ENCODE results near the gene SUSD4.

SUSD4 gene

DNA sequence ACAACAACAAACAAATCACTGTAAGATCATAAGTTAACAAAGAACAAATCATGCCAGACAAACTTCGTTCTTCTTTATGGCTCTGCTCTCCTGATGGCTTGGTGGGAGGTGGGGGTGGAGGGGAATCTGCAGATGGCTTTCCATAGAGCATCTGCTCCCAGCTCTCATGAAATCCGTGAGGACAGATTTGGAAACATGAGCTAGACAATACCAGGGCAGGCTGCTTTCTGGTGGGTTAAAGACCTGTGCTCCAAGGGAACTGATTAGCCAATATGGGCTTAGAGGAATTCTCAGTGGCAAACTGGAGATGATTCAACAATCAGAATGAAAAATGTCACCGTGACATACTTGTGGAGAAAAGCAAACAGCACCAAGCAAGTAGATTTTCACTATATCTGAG, 151.5 kb downstream of the SUSD4 start:
- no peak for DNase-seq (ENCODE audit: low read depth, low spot score)
- TF ChIP-seq, protein P1, sequence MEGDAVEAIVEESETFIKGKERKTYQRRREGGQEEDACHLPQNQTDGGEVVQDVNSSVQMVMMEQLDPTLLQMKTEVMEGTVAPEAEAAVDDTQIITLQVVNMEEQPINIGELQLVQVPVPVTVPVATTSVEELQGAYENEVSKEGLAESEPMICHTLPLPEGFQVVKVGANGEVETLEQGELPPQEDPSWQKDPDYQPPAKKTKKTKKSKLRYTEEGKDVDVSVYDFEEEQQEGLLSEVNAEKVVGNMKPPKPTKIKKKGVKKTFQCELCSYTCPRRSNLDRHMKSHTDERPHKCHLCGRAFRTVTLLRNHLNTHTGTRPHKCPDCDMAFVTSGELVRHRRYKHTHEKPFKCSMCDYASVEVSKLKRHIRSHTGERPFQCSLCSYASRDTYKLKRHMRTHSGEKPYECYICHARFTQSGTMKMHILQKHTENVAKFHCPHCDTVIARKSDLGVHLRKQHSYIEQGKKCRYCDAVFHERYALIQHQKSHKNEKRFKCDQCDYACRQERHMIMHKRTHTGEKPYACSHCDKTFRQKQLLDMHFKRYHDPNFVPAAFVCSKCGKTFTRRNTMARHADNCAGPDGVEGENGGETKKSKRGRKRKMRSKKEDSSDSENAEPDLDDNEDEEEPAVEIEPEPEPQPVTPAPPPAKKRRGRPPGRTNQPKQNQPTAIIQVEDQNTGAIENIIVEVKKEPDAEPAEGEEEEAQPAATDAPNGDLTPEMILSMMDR (IDR thresholded peaks at IDR 0.05; ENCODE audit: insufficient read depth, low read length, missing control alignments): no peak
- POLR2A ChIA-PET: no interaction called here
- CTCF ChIA-PET: interaction anchor here (0.9 kb wide), 1 partner anchor 88 kb away, joined by 3 read pairs; no protein-coding TSS in a partner anchor
- no peak overlapping the region for H3K4me3 ChIP-seq (ENCODE audit: low read depth, low read length)

DNA sequence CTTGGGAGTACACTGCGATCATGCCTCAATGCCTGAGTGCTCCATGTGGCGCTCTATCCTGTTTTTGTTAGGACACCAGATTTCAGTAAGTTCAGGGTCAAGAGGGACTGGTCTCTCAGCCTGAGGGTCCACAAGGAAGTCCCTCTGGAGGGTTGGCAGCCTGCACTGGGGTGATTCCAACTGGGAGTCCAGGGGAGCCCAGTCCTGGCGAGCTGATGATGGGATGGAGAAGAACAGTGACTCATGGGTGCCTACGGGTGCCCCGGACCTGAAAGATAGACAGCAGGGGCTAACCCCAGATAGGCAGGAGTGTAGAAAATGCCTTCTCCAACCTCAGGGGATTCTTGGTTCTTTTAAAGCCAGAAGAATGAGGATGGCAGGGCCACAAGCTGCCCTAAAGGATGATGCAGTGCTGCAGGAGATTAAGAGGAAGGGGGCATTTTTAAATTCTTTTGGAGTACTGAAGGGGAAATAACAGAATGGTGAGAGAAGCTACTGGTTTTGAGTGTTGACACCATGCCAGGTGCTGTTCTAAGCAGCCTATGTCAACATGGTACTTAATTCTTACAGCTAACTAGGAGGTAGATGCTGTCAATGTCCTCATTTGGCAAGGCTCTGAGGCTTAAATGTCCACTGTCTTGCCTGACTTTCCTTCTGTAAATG, 152.5 kb downstream of the SUSD4 start:
- DNase-seq (ENCODE audit: low read depth, low spot score): no peak
- POLR2A ChIA-PET: no interaction called here
- H3K4me3 ChIP-seq (ENCODE audit: low read depth, low read length): no peak overlapping the region
- TF ChIP-seq, protein P1 (IDR thresholded peaks at IDR 0.05; ENCODE audit: insufficient read depth, low read length, missing control alignments): no peak
- CTCF ChIA-PET: interaction anchor here (0.9 to 1.0 kb wide), 2 partner anchors 21 to 87 kb away, joined by 3 read pairs; no protein-coding TSS in a partner anchor

DNA sequence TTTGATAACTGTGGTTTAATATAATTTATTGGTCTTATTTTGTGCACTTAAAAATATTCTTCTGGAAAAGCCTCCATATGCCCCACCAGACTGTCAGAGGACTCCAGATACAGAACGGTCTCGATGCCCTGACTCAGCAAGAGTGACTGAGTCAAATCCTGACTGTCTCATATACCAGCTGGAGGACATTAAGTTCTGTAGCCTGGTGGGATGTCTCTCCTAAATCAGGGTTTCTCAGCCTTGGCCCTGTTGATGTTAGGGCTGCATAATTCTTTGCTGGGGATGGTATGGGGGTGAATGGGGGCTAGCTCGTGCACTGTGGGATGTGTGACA, 153.2 kb downstream of the SUSD4 start:
- DNase-seq (ENCODE audit: low read depth, low spot score): no peak
- TF ChIP-seq, protein P1 (IDR thresholded peaks at IDR 0.05; ENCODE audit: insufficient read depth, low read length, missing control alignments): no peak
- H3K4me3 ChIP-seq (ENCODE audit: low read depth, low read length): no peak overlapping the region
- ChIA-PET CTCF (interaction anchor here (1.0 kb wide), 1 partner anchor 22 kb away, joined by 3 read pairs; no protein-coding TSS in a partner anchor), POLR2A (interaction anchor here (0.7 kb wide), 1 partner anchor 204 kb away, joined by 4 read pairs; no protein-coding TSS in a partner anchor)

DNA sequence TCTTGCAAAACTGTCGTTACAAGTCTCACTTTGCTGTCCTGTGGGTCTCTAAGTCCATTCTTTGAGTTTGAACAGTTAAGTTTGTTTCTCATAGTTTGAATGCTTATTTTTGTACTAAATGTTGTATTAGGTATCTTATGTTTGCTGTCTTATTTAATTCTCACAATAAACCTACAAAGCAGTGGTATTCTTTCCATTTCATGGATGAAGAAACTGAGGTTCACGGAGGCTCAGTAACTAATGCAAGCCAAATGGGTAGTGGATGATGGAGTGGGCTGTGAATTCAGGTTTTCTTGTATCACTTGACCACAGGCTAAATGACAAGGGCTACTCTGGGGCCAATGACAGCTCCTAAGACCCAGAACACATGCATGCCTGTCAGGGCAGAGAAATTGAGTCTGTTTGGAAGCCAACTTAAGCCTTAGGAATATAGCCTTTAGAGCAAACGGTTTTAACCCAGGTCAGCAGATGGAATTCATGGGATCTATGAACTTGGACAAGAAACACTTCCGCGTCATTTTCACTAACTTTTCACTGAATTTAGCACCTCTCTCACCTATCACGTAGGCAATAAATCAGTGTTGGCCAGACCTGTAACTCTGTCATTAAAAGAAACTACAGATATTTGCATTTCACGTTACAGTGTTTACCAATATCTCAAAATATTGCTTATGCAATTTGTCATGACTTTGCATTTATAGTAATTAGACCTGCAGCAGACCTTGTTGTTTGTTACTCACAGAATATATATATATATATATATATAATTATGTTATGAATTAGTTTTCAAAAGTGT, 153.8 kb downstream of the SUSD4 start:
- no peak for DNase-seq (ENCODE audit: low read depth, low spot score)
- ChIA-PET POLR2A (interaction anchor here (0.7 kb wide), 1 partner anchor 204 kb away, joined by 4 read pairs; no protein-coding TSS in a partner anchor), CTCF (no interaction called here)
- no peak overlapping the region for H3K4me3 ChIP-seq (ENCODE audit: low read depth, low read length)
- TF ChIP-seq, protein P1 (IDR thresholded peaks at IDR 0.05; ENCODE audit: insufficient read depth, low read length, missing control alignments): no peak

DNA sequence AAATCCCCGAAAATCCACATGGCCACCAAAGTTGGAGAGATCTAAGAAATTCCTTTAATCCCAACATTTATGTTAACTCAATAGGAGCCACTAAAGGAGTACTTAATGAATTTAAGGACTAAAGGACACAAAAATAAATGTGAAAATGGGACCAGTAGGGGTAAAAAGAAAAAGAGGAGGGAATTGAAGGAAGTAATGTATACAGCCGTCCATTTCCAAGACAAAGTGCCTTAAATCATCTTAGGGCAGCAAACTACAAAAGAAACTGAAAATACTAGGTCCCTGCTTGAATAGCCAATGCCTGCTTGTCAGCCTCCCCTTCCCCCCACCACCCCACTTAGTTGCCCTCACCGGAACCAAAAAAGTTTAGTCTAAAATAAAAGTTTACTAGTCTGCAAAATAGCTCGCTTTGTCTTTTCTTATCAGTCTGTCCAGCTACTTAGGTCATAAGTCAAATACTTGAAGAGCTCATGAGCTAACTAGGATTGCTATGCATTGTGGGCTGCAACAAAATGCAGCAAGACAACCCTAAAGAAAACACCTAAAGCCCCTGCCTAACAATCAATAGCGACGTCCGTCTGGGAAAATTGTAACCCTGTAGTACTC, 154.6 kb downstream of the SUSD4 start:
- TF ChIP-seq, protein P1 (IDR thresholded peaks at IDR 0.05; ENCODE audit: insufficient read depth, low read length, missing control alignments): no peak
- DNase-seq (ENCODE audit: low read depth, low spot score): no peak
- POLR2A ChIA-PET: no interaction called here

More for the DNA sequence above, 154.6 kb downstream of the SUSD4 start:
- no peak overlapping the region for H3K4me3 ChIP-seq (ENCODE audit: low read depth, low read length)
- CTCF ChIA-PET: no interaction called here

Measured in AG04449 (cell line).